ENCODE measurements around the gene NXPE4. TPM values are rescaled to one million over a fixed set of nuclear protein-coding genes. Genes with fewer than 3 reads are reported as not detected.
"Not testable (repeated sequence)": the region's sequence is repeated elsewhere in the genome, so short reads cannot be mapped to it uniquely, and the experiment has no call there.

Gene NXPE4
- total RNA-seq, 1 experiment from 2014 or later, result not detected

- not testable (repeated sequence) for H3K9me2 ChIP-seq (replicated peaks; ENCODE audit: insufficient read depth, low read length); H3K79me2 ChIP-seq (ENCODE audit: low read length); H3K9ac ChIP-seq (ENCODE audit: low read length); H3K4me1 ChIP-seq (ENCODE audit: low read length); H4K20me1 ChIP-seq (ENCODE audit: insufficient read depth, low read depth, low read length); DNase-seq; H3K27me3 ChIP-seq (ENCODE audit: low read length); H3K27ac ChIP-seq (ENCODE audit: low read length); H2AFZ ChIP-seq (ENCODE audit: low read length); H3K4me2 ChIP-seq (ENCODE audit: low read depth, low read length, poor library complexity, severe bottlenecking); H3K9me3 ChIP-seq (ENCODE audit: low read length); H3K36me3 ChIP-seq (ENCODE audit: insufficient read depth, low read length); H3K4me3 ChIP-seq (ENCODE audit: low read length)
Measured at GRCh38 chr11:114613094-114613493, 17.5 kb upstream of the NXPE4 start.

GRCh38 chr11:114612686-114613085, 17.1 kb upstream of the NXPE4 start:
- H3K36me3 ChIP-seq (ENCODE audit: insufficient read depth, low read length), result no peaks in the 10 kb centered on the region
- no peaks in the 10 kb centered on the region for H3K4me1 ChIP-seq (ENCODE audit: low read length)
- H3K27me3 ChIP-seq (ENCODE audit: low read length), result no peaks in the 10 kb centered on the region
- H3K4me2 ChIP-seq (ENCODE audit: low read depth, low read length, poor library complexity, severe bottlenecking), result no peak overlapping the region
- no peak for DNase-seq
- H3K9ac ChIP-seq (ENCODE audit: low read length), result no peak overlapping the region
- H3K9me3 ChIP-seq (ENCODE audit: low read length), result no peaks in the 10 kb centered on the region; the same call in 1 of the 2 replicates
- no peak overlapping the region for H3K4me3 ChIP-seq (ENCODE audit: low read length)
- no peak overlapping the region for H3K27ac ChIP-seq (ENCODE audit: low read length)
- no peaks in the 10 kb centered on the region for H3K9me2 ChIP-seq (replicated peaks; ENCODE audit: insufficient read depth, low read length)
- no peak overlapping the region for H2AFZ ChIP-seq (ENCODE audit: low read length)
- no peaks in the 10 kb centered on the region for H4K20me1 ChIP-seq (ENCODE audit: insufficient read depth, low read depth, low read length)
- H3K79me2 ChIP-seq (ENCODE audit: low read length), result no peaks in the 10 kb centered on the region

GRCh38 chr11:114612199-114612598, 16.6 kb upstream of the NXPE4 start:
- not testable (repeated sequence) for H3K27me3 ChIP-seq (ENCODE audit: low read length); H3K4me2 ChIP-seq (ENCODE audit: low read depth, low read length, poor library complexity, severe bottlenecking); DNase-seq; H3K4me1 ChIP-seq (ENCODE audit: low read length); H4K20me1 ChIP-seq (ENCODE audit: insufficient read depth, low read depth, low read length); H2AFZ ChIP-seq (ENCODE audit: low read length); H3K36me3 ChIP-seq (ENCODE audit: insufficient read depth, low read length); H3K9me2 ChIP-seq (replicated peaks; ENCODE audit: insufficient read depth, low read length); H3K27ac ChIP-seq (ENCODE audit: low read length); H3K4me3 ChIP-seq (ENCODE audit: low read length); H3K9me3 ChIP-seq (ENCODE audit: low read length); H3K79me2 ChIP-seq (ENCODE audit: low read length); H3K9ac ChIP-seq (ENCODE audit: low read length)

- Histone ChIP-seq H3K79me2 (ENCODE audit: low read length) (no peaks in the 10 kb centered on the region), H3K4me2 (ENCODE audit: low read depth, low read length, poor library complexity, severe bottlenecking) (no peak overlapping the region), H3K9ac (ENCODE audit: low read length) (no peak overlapping the region), H3K9me3 (ENCODE audit: low read length) (no peaks in the 10 kb centered on the region; the same call in 1 of the 2 replicates), H4K20me1 (ENCODE audit: insufficient read depth, low read depth, low read length) (no peaks in the 10 kb centered on the region), H3K36me3 (ENCODE audit: insufficient read depth, low read length) (no peaks in the 10 kb centered on the region), H3K27me3 (ENCODE audit: low read length) (no peaks in the 10 kb centered on the region), H2AFZ (ENCODE audit: low read length) (no peak overlapping the region), H3K4me3 (ENCODE audit: low read length) (no peak overlapping the region), H3K9me2 (replicated peaks; ENCODE audit: insufficient read depth, low read length) (no peaks in the 10 kb centered on the region), H3K27ac (ENCODE audit: low read length) (no peak overlapping the region), H3K4me1 (ENCODE audit: low read length) (no peaks in the 10 kb centered on the region)
- no peak for DNase-seq
Measured at GRCh38 chr11:114610984-114611944, 15.7 kb upstream of the NXPE4 start.

- DNase-seq, result no peak
- no peak overlapping the region for H3K9ac ChIP-seq (ENCODE audit: low read length)
- no peaks in the 10 kb centered on the region for H3K4me1 ChIP-seq (ENCODE audit: low read length)
- H3K79me2 ChIP-seq (ENCODE audit: low read length), result no peaks in the 10 kb centered on the region
- no peaks in the 10 kb centered on the region for H4K20me1 ChIP-seq (ENCODE audit: insufficient read depth, low read depth, low read length)
- H3K4me2 ChIP-seq (ENCODE audit: low read depth, low read length, poor library complexity, severe bottlenecking), result no peak overlapping the region
- H3K9me3 ChIP-seq (ENCODE audit: low read length), result no peaks in the 10 kb centered on the region; the same call in 1 of the 2 replicates
- no peak overlapping the region for H2AFZ ChIP-seq (ENCODE audit: low read length)
- H3K4me3 ChIP-seq (ENCODE audit: low read length), result no peak overlapping the region
- no peaks in the 10 kb centered on the region for H3K9me2 ChIP-seq (replicated peaks; ENCODE audit: insufficient read depth, low read length)
- H3K27ac ChIP-seq (ENCODE audit: low read length), result no peak overlapping the region
- H3K36me3 ChIP-seq (ENCODE audit: insufficient read depth, low read length), result no peaks in the 10 kb centered on the region
- no peaks in the 10 kb centered on the region for H3K27me3 ChIP-seq (ENCODE audit: low read length)
Measured at GRCh38 chr11:114610550-114610949, 15.0 kb upstream of the NXPE4 start.

- H3K4me3 ChIP-seq (ENCODE audit: low read length), result no peak overlapping the region
- H4K20me1 ChIP-seq (ENCODE audit: insufficient read depth, low read depth, low read length), result no peaks in the 10 kb centered on the region
- H3K4me1 ChIP-seq (ENCODE audit: low read length), result no peaks in the 10 kb centered on the region
- no peak overlapping the region for H3K27ac ChIP-seq (ENCODE audit: low read length)
- no peaks in the 10 kb centered on the region for H3K79me2 ChIP-seq (ENCODE audit: low read length)
- H3K4me2 ChIP-seq (ENCODE audit: low read depth, low read length, poor library complexity, severe bottlenecking), result no peak overlapping the region
- no peaks in the 10 kb centered on the region for H3K27me3 ChIP-seq (ENCODE audit: low read length)
- no peaks in the 10 kb centered on the region for H3K9me2 ChIP-seq (replicated peaks; ENCODE audit: insufficient read depth, low read length)
- H3K36me3 ChIP-seq (ENCODE audit: insufficient read depth, low read length), result no peaks in the 10 kb centered on the region
- no peaks in the 10 kb centered on the region; the same call in 1 of the 2 replicates for H3K9me3 ChIP-seq (ENCODE audit: low read length)
- no peak overlapping the region for H2AFZ ChIP-seq (ENCODE audit: low read length)
- no peak for DNase-seq
- H3K9ac ChIP-seq (ENCODE audit: low read length), result no peak overlapping the region
Measured at GRCh38 chr11:114609429-114609828, 13.8 kb upstream of the NXPE4 start.

GRCh38 chr11:114608605-114609004, 13.0 kb upstream of the NXPE4 start:
- not testable (repeated sequence) for DNase-seq; H3K27ac ChIP-seq (ENCODE audit: low read length); H3K36me3 ChIP-seq (ENCODE audit: insufficient read depth, low read length); H4K20me1 ChIP-seq (ENCODE audit: insufficient read depth, low read depth, low read length); H3K4me3 ChIP-seq (ENCODE audit: low read length); H3K9me3 ChIP-seq (ENCODE audit: low read length); H3K27me3 ChIP-seq (ENCODE audit: low read length); H3K79me2 ChIP-seq (ENCODE audit: low read length); H2AFZ ChIP-seq (ENCODE audit: low read length); H3K4me1 ChIP-seq (ENCODE audit: low read length); H3K9me2 ChIP-seq (replicated peaks; ENCODE audit: insufficient read depth, low read length); H3K4me2 ChIP-seq (ENCODE audit: low read depth, low read length, poor library complexity, severe bottlenecking); H3K9ac ChIP-seq (ENCODE audit: low read length)

GRCh38 chr11:114607753-114608459, 12.3 kb upstream of the NXPE4 start:
- Histone ChIP-seq H3K27me3 (ENCODE audit: low read length) (no peaks in the 10 kb centered on the region), H2AFZ (ENCODE audit: low read length) (no peak overlapping the region), H3K9me3 (ENCODE audit: low read length) (no peaks in the 10 kb centered on the region; the same call in 1 of the 2 replicates), H3K4me2 (ENCODE audit: low read depth, low read length, poor library complexity, severe bottlenecking) (no peak overlapping the region), H3K9ac (ENCODE audit: low read length) (no peak overlapping the region), H3K9me2 (replicated peaks; ENCODE audit: insufficient read depth, low read length) (no peaks in the 10 kb centered on the region), H3K4me1 (ENCODE audit: low read length) (no peaks in the 10 kb centered on the region), H4K20me1 (ENCODE audit: insufficient read depth, low read depth, low read length) (no peaks in the 10 kb centered on the region), H3K4me3 (ENCODE audit: low read length) (no peak overlapping the region), H3K27ac (ENCODE audit: low read length) (no peak overlapping the region), H3K36me3 (ENCODE audit: insufficient read depth, low read length) (no peaks in the 10 kb centered on the region), H3K79me2 (ENCODE audit: low read length) (no peaks in the 10 kb centered on the region)
- no peak for DNase-seq
